K562 (cell line): Measurements from ENCODE around the gene GOLGA2. TPM values are rescaled to one million over a fixed set of nuclear protein-coding genes. Genes with fewer than 3 reads are reported as not detected.
A peak's percentile ranks its signal among the peaks of the same experiment; 100 is the strongest.

Source experiments
- ATAC-seq: fragments of 200-7000 bp; cut with Tn5 transposase; 3 replicates; pipeline ENCODE4 v1.9.1; 2020; ENCODE audit warnings: moderate library complexity
- BruUV-seq: library from RNA; stranded (reverse); fragments of 400-500 nt; replicated peaks from 2 replicates; lab custom pipeline; 2021; lab: Mats Ljungman, UMichigan
- CTCF ChIA-PET: fragments of 300-600 bp; formaldehyde crosslinking; extraction: SDS; loops from one replicate; lab custom pipeline; 2021; ENCODE audit warnings: low intra/inter-chr PET ratio; lab: Yijun Ruan, JAX
- POLR2A ChIA-PET: fragments of 300-600, 350-650 bp; sonication (Branson Sonifier 250); formaldehyde crosslinking; extraction: SDS; loops from one replicate; lab custom pipeline; 2021; ENCODE audit warnings: antibody characterized with exemption, inconsistent platforms; lab: Yijun Ruan, JAX
- DNase-seq, 4 experiments: peaks; one replicate each; pipeline versions ENCODE4 v3.0.0 to v3.0.0-alpha.2; 2011 to 2018; ENCODE audit warnings: low spot score in 3 of 4, mixed read lengths in 3 of 4; ENCODE audit errors: extremely low read depth in 1 of 4
- FAIRE-seq: peaks from 2 replicates; lab custom pipeline; 2011; peaks lifted over from hg19 to GRCh38; lab: Jason Lieb, UNC
- H2AFZ ChIP-seq: 2 replicates; pipeline ENCODE4 v1.6.0; 2011; ENCODE audit warnings: low read depth, low read length, control low read depth, inconsistent platforms
- H3K27ac ChIP-seq: fragments of 200-600 bp; 3 replicates; pipeline ENCODE4 v1.8.0; 2011; ENCODE audit warnings: low read depth, mild to moderate bottlenecking, control low read depth, inconsistent platforms, low read length, moderate library complexity, mixed read lengths; ENCODE audit errors: extremely low read depth
- H3K27me3 ChIP-seq, 2 experiments: fragments of 300-600 bp in 1 of 2; 2 replicates in 1 of 2; 3 replicates in 1 of 2; pipeline versions ENCODE4 v1.6.0 to v1.8.0; 2011; ENCODE audit warnings: inconsistent platforms in 2 of 2, low read length in 2 of 2, mild to moderate bottlenecking in 1 of 2, mixed read lengths in 1 of 2, moderate library complexity in 1 of 2; ENCODE audit not compliant: control insufficient read depth in 2 of 2, insufficient read depth in 2 of 2
- H3K36me3 ChIP-seq: fragments of 300-600 bp; 3 replicates; pipeline ENCODE4 v1.8.0; 2011; ENCODE audit warnings: mild to moderate bottlenecking, low read length, inconsistent platforms; ENCODE audit not compliant: control insufficient read depth, insufficient read depth
- H3K4me1 ChIP-seq, 2 experiments: fragments of 200-600 bp in 1 of 2; replicated peaks in 1 of 2; 2 replicates in 1 of 2; 3 replicates in 1 of 2; pipeline versions ENCODE4 v1.5.1 to v1.8.0; 2011; ENCODE audit warnings: inconsistent platforms in 2 of 2, low read length in 2 of 2, mild to moderate bottlenecking in 1 of 2, mixed read lengths in 1 of 2, moderate library complexity in 1 of 2; ENCODE audit not compliant: control insufficient read depth in 2 of 2, insufficient read depth in 2 of 2
- H3K4me2 ChIP-seq: 2 replicates; pipeline ENCODE4 v1.6.1; 2011; ENCODE audit warnings: low read length, control low read depth, inconsistent platforms, mixed read lengths; ENCODE audit not compliant: insufficient read depth
- H3K4me3 ChIP-seq: fragments of 200-600 bp; sonication (generic), shearing (Covaris generic); 2 replicates; pipeline ENCODE4 v1.5.1; 2016; ENCODE audit warnings: control low read depth, inconsistent platforms
- H3K79me2 ChIP-seq: fragments of 200-600 bp; 3 replicates; pipeline ENCODE4 v1.8.0; 2011; ENCODE audit warnings: low read length, inconsistent platforms; ENCODE audit not compliant: control insufficient read depth, insufficient read depth
- H3K9ac ChIP-seq, 2 experiments: 2 replicates each; pipeline versions ENCODE4 v1.6.0 to v1.6.1; 2011; ENCODE audit warnings: low read depth in 2 of 2, low read length in 2 of 2, control low read depth in 1 of 2, inconsistent platforms in 1 of 2, mild to moderate bottlenecking in 1 of 2, mixed read lengths in 1 of 2; ENCODE audit not compliant: insufficient read depth in 1 of 2
- H3K9me1 ChIP-seq: one replicate; pipeline ENCODE4 v1.6.0; 2011; ENCODE audit warnings: inconsistent platforms, mild to moderate bottlenecking, low read length, moderate library complexity; ENCODE audit not compliant: control insufficient read depth, insufficient read depth
- H3K9me3 ChIP-seq: replicated peaks from 2 replicates; pipeline ENCODE4 v1.5.1; 2011; ENCODE audit warnings: low read depth, low read length, inconsistent platforms; ENCODE audit not compliant: control insufficient read depth, insufficient read depth
- H4K20me1 ChIP-seq: replicated peaks from 2 replicates; pipeline ENCODE4 v1.6.1; 2011; ENCODE audit warnings: low read length, inconsistent platforms, mixed read lengths; ENCODE audit not compliant: control insufficient read depth, insufficient read depth
- ELK3 ChIP-seq: fragments of 450-650 bp; formaldehyde crosslinking; IDR thresholded peaks from 2 replicates; pipeline ENCODE4 v1.4.0; 2020; ENCODE audit warnings: mild to moderate bottlenecking
- ETS2 ChIP-seq: IDR thresholded peaks from 2 replicates; pipeline ENCODE4 v1.6.1; 2016; ENCODE audit warnings: borderline replicate concordance, missing genetic modification characterization, mild to moderate bottlenecking, moderate library complexity, missing compliant biosample characterization; ENCODE audit not compliant: poor library complexity, severe bottlenecking
- SAFB ChIP-seq: fragments of 200-400 bp; formaldehyde crosslinking; IDR thresholded peaks from 2 replicates; pipeline ENCODE4 v1.6.1; 2017; ENCODE audit warnings: low read depth, low read length, borderline replicate concordance
- SMARCB1 ChIP-seq: IDR thresholded peaks from 2 replicates; pipeline ENCODE4 v1.6.1; 2011; ENCODE audit warnings: improper control_type of control experiment, low read depth; ENCODE audit not compliant: insufficient read length
- SP2 ChIP-seq: IDR thresholded peaks from 2 replicates; pipeline ENCODE4 v1.6.1; 2011; ENCODE audit warnings: mild to moderate bottlenecking, low read depth, low read length, moderate library complexity; ENCODE audit not compliant: poor library complexity, severe bottlenecking; ENCODE audit errors: extremely low read depth
- TAF7 ChIP-seq: fragments of 450-650 bp; IDR thresholded peaks from 2 replicates; pipeline ENCODE4 v1.6.1; 2016; ENCODE audit warnings: missing genetic modification characterization, missing compliant biosample characterization
- TCFL5 ChIP-seq: fragments of 250-450 bp; sonication (Bioruptor Pico); conservative IDR thresholded peaks from 2 replicates; pipeline ENCODE4 v1.6.1; 2021; ENCODE audit warnings: mild to moderate bottlenecking, moderate library complexity, matching md5 sums
- WGBS: fragments of 100-300 bp; shearing (Covaris generic); methylation state at CpG from one replicate; pipeline ENCODE4 v1.1.6; 2016; ENCODE audit warnings: low coverage, mixed read lengths; ENCODE audit not compliant: insufficient coverage; ENCODE audit errors: missing lambda C conversion rate; 5-methylcytosine and 5-hydroxymethylcytosine counted together
- in situ Hi-C: fragments of 300-500 bp; cut with MboI; formaldehyde crosslinking; loops from 4 replicates; pipeline ENCODE4 v1.15.0; 2018; ENCODE audit warnings: inconsistent platforms, mixed read lengths
- intact Hi-C: fragments of 100-400 bp; cut with micrococcal nuclease; formaldehyde crosslinking; loops from 2 replicates; pipeline ENCODE4 v1.14.2; 2022
- polyA plus RNA-seq, 8 experiments: library from polyadenylated mRNA; depleted of rRNA in 4 of 8; stranded (reverse) in 5 of 8; unstranded in 3 of 8; fragments of >200 nt; fragmentation: Nextera tagmentation in 2 of 8; fragmentation: Illumina TruSeq in 1 of 8; extraction: Ambion mirVana in 2 of 8; extraction: Trizol in 1 of 8; gene quantifications; 2 replicates each; pipeline versions ENCODE4 v1.2.1 to v1.2.3, GENCODE V29; 2011 to 2014; ENCODE audit warnings: inconsistent platforms in 1 of 8, missing spikeins in 1 of 8
- total RNA-seq, 7 experiments: library from RNA; depleted of rRNA in 6 of 7; stranded (reverse); fragments of >200 nt in 6 of 7; fragmentation: Illumina TruSeq in 2 of 7; extraction: Trizol in 2 of 7; gene quantifications; 2 replicates each; pipeline versions ENCODE4 v1.2.1 to v1.2.3, GENCODE V29; 2011 to 2021; ENCODE audit warnings: low replicate concordance in 1 of 7

Gene GOLGA2
- total and polyA plus RNA-seq, 9 of the 15 experiments (the other 6 are each of a cell fraction or from before 2014, with no cell fraction given), result 15.7 to 138 (median 76.0) TPM

GRCh38 chr9:128321343-128321742 lies 45.5 kb upstream of the GOLGA2 start:
- no peaks in the 10 kb centered on the region for H4K20me1 ChIP-seq
- intact Hi-C loops (no loop called here), in situ Hi-C loops (loop anchor here (5.0 to 10.0 kb wide), 2 partner anchors 1351 to 1563 kb away; no protein-coding TSS in a partner anchor)
- H3K4me1 ChIP-seq, result peaks cover 8 to 19% of the 10 kb centered on the region in 2 experiments
- H3K9me3 ChIP-seq, result no peaks in the 10 kb centered on the region
- H3K79me2 ChIP-seq, result peaks cover 49% of the 10 kb centered on the region
- H3K9ac ChIP-seq, result peak overlapping the region; percentile 92 to 93
- no peak for ATAC-seq
- no peaks in the 10 kb centered on the region for H3K27me3 ChIP-seq
- TF ChIP-seq SP2, result no peak
- TF ChIP-seq ELK3 (CRISPR knock-in tag), result no peak
- TF ChIP-seq TCFL5 (CRISPR knock-in tag), result no peak
- TF ChIP-seq TAF7, result no peak
- no peak for TF ChIP-seq ETS2 (tag)
- TF ChIP-seq SMARCB1, result no peak
- TF ChIP-seq SAFB, result no peak
- H3K4me2 ChIP-seq, result peak overlapping the region; percentile 97
- H3K27ac ChIP-seq, result peak overlapping the region; percentile 94
- peak in 1 of 4 experiments; percentile 48 for DNase-seq
- peak overlapping the region; percentile 99; the same call in 1 of the 2 replicates for H2AFZ ChIP-seq
- POLR2A ChIA-PET, result interaction anchor here (0.6 to 4.0 kb wide), 11 partner anchors 10 to 1417 kb away, joined by 3 to 35 read pairs (median 4); no protein-coding TSS in a partner anchor
- 49% methylated on average over 7 of the region's 7 CpGs for WGBS
- no peak for FAIRE-seq
- H3K4me3 ChIP-seq, result peak overlapping the region; percentile 67
- H3K9me1 ChIP-seq, result no peaks in the 10 kb centered on the region
- no TSS peak for BruUV-seq
- H3K36me3 ChIP-seq, result peaks cover 69% of the 10 kb centered on the region
- CTCF ChIA-PET, result no interaction called here
